GM23338 (cell line): ENCODE measurements around the gene SPACA7. TPM values are rescaled to one million over a fixed set of nuclear protein-coding genes. Genes with fewer than 3 reads are reported as not detected.

Experiments
- ATAC-seq: fragments of 200-7000 bp; cut with Tn5 transposase; 3 replicates; pipeline ENCODE4 v1.9.1; 2020
- DNase-seq: peaks from one replicate; pipeline ENCODE4 v3.0.0-alpha.2; 2015; ENCODE audit warnings: low spot score
- H2AFZ ChIP-seq: fragments of 200-600 bp; sonication (generic); 2 replicates; pipeline ENCODE4 v1.8.0; 2016; ENCODE audit warnings: antibody characterized with exemption, mild to moderate bottlenecking, moderate library complexity
- H3F3A ChIP-seq: fragments of 200-600 bp; sonication (generic); replicated peaks from 2 replicates; pipeline ENCODE4 v1.8.0; 2017; ENCODE audit warnings: antibody characterized with exemption, mixed run types, low read depth
- H3K27ac ChIP-seq: fragments of 200-600 bp; sonication (generic); 2 replicates; pipeline ENCODE4 v1.6.1; 2016; ENCODE audit warnings: low read depth
- H3K27me3 ChIP-seq: fragments of 200-600 bp; sonication (generic); 2 replicates; pipeline ENCODE4 v1.8.0; 2016; ENCODE audit warnings: mild to moderate bottlenecking, mixed run types, moderate library complexity; ENCODE audit not compliant: insufficient read depth
- H3K36me3 ChIP-seq: fragments of 200-600 bp; sonication (generic); 2 replicates; pipeline ENCODE4 v1.8.0; 2016; ENCODE audit warnings: mild to moderate bottlenecking; ENCODE audit not compliant: insufficient read depth
- H3K4me1 ChIP-seq: fragments of 200-600 bp; sonication (generic); 2 replicates; pipeline ENCODE4 v1.8.0; 2016; ENCODE audit warnings: mild to moderate bottlenecking, moderate library complexity; ENCODE audit not compliant: insufficient read depth
- H3K4me2 ChIP-seq: fragments of 200-600 bp; sonication (generic); 2 replicates; pipeline ENCODE4 v1.7.1; 2017; ENCODE audit warnings: mixed run types
- H3K4me3 ChIP-seq: fragments of 200-600 bp; sonication (generic); 2 replicates; pipeline ENCODE4 v1.6.1; 2016; ENCODE audit warnings: mixed run types
- H3K79me2 ChIP-seq: fragments of 200-600 bp; sonication (generic); replicated peaks from 2 replicates; pipeline ENCODE4 v1.8.0; 2017; ENCODE audit warnings: mild to moderate bottlenecking; ENCODE audit not compliant: insufficient read depth
- H3K9me2 ChIP-seq: fragments of 200-600 bp; sonication (generic); 2 replicates; pipeline ENCODE4 v1.8.0; 2017; ENCODE audit not compliant: insufficient read depth
- H4K20me1 ChIP-seq: fragments of 200-600 bp; sonication (generic); replicated peaks from 2 replicates; pipeline ENCODE4 v1.8.0; 2017; ENCODE audit warnings: mild to moderate bottlenecking; ENCODE audit not compliant: insufficient read depth
- H3K27ac Mint-ChIP-seq: 2 replicates; pipeline ENCODE4 v1.8.0; 2020; ENCODE audit warnings: inconsistent platforms, mild to moderate bottlenecking, moderate library complexity, mixed read lengths
- H3K27me3 Mint-ChIP-seq: 3 replicates; pipeline ENCODE4 v1.8.0; 2022; ENCODE audit warnings: low read depth, mild to moderate bottlenecking, moderate library complexity, mixed read lengths, inconsistent platforms; ENCODE audit not compliant: insufficient read depth, poor library complexity
- H3K36me3 Mint-ChIP-seq: 3 replicates; pipeline ENCODE4 v1.8.0; 2021; ENCODE audit warnings: low read depth, mild to moderate bottlenecking, inconsistent platforms, moderate library complexity, mixed read lengths
- H3K4me1 Mint-ChIP-seq: 3 replicates; pipeline ENCODE4 v1.8.0; 2020; ENCODE audit warnings: mild to moderate bottlenecking, inconsistent platforms, mixed read lengths
- H3K4me3 Mint-ChIP-seq: 3 replicates; pipeline ENCODE4 v1.8.0; 2021; ENCODE audit warnings: moderate library complexity, mild to moderate bottlenecking, inconsistent platforms, mixed read lengths
- H3K9me3 Mint-ChIP-seq: 3 replicates; pipeline ENCODE4 v1.8.0; 2020; ENCODE audit warnings: moderate library complexity, mild to moderate bottlenecking, inconsistent platforms, mixed read lengths
- CREB1 ChIP-seq: fragments of 250-450 bp; sonication (Bioruptor Pico); IDR thresholded peaks from 2 replicates; pipeline ENCODE4 v1.5.0; 2020; ENCODE audit warnings: low read depth, mild to moderate bottlenecking, moderate library complexity
- CTCF ChIP-seq, 2 experiments: fragments of 200-600 bp in 1 of 2; sonication (generic) in 1 of 2; conservative IDR thresholded peaks; 2 replicates each; pipeline versions ENCODE4 v1.5.1 to v1.6.1; 2016 to 2017; ENCODE audit warnings: antibody characterized with exemption in 2 of 2, low read depth in 2 of 2, mild to moderate bottlenecking in 2 of 2, moderate library complexity in 1 of 2
- EZH2 ChIP-seq: fragments of 200-600 bp; sonication (generic); IDR thresholded peaks from one replicate; pipeline ENCODE4 v1.8.0; 2017; ENCODE audit warnings: antibody characterized with exemption, mild to moderate bottlenecking, low read depth; ENCODE audit not compliant: unreplicated experiment
- EZH2phosphoT487 ChIP-seq: fragments of 200-600 bp; sonication (generic); IDR thresholded peaks from one replicate; pipeline ENCODE4 v1.8.1; 2018; ENCODE audit warnings: antibody characterized with exemption; ENCODE audit not compliant: unreplicated experiment
- JUNB ChIP-seq: IDR thresholded peaks from one replicate; pipeline ENCODE4 v1.6.1; 2016; ENCODE audit warnings: antibody characterized with exemption; ENCODE audit not compliant: unreplicated experiment
- POLR2AphosphoS5 ChIP-seq: IDR thresholded peaks from 2 replicates; pipeline ENCODE4 v1.6.1; 2016; ENCODE audit warnings: antibody characterized with exemption, low read depth
- STAT1 ChIP-seq: IDR thresholded peaks from one replicate; pipeline ENCODE4 v1.6.1; 2016; ENCODE audit warnings: antibody characterized with exemption; ENCODE audit not compliant: unreplicated experiment
- ZNF114 ChIP-seq: fragments of 250-450 bp; sonication (Bioruptor Pico); IDR thresholded peaks from 2 replicates; pipeline ENCODE4 v1.5.0; 2020; ENCODE audit warnings: mild to moderate bottlenecking, moderate library complexity
- ZNF331 ChIP-seq: fragments of 250-450 bp; sonication (Bioruptor Pico); IDR thresholded peaks from 2 replicates; pipeline ENCODE4 v1.5.0; 2020; ENCODE audit warnings: low read depth, mild to moderate bottlenecking, moderate library complexity
- polyA plus RNA-seq: library from polyadenylated mRNA; unstranded; fragments of >200 nt; fragmentation: Nextera tagmentation; extraction: Ambion mirVana; gene quantifications from 2 replicates; pipeline ENCODE4 v1.2.1, GENCODE V29; 2016
- total RNA-seq: library from RNA; depleted of rRNA; stranded (reverse); fragments of >200 nt; shearing (Covaris generic); gene quantifications from 2 replicates; pipeline ENCODE4 v1.2.3, GENCODE V29; 2014
- TF ChIP-seq, protein P1 (sequence below): IDR thresholded peaks from one replicate; pipeline ENCODE4 v1.6.1; 2018; ENCODE audit warnings: antibody characterized with exemption; ENCODE audit not compliant: unreplicated experiment
- TF ChIP-seq, protein P2 (sequence below): IDR thresholded peaks from 2 replicates; pipeline ENCODE4 v1.6.1; 2016; ENCODE audit warnings: antibody characterized with exemption

Gene SPACA7
- total and polyA plus RNA-seq, 2 experiments from 2014 or later = not detected

GRCh38 chr13:112455476-112456059, 79.4 kb downstream of the SPACA7 start (continued):
- TF ChIP-seq EZH2phosphoT487 (no peak), JUNB (no peak), EZH2 (no peak), CREB1 (no peak), ZNF114 (CRISPR knock-in tag) (no peak), CTCF (conservative IDR thresholded peaks at IDR 0.05; ENCODE audit: low read depth in 2 of 2) (no peak), POLR2AphosphoS5 (no peak), ZNF331 (no peak)
- TF ChIP-seq, protein P1, sequence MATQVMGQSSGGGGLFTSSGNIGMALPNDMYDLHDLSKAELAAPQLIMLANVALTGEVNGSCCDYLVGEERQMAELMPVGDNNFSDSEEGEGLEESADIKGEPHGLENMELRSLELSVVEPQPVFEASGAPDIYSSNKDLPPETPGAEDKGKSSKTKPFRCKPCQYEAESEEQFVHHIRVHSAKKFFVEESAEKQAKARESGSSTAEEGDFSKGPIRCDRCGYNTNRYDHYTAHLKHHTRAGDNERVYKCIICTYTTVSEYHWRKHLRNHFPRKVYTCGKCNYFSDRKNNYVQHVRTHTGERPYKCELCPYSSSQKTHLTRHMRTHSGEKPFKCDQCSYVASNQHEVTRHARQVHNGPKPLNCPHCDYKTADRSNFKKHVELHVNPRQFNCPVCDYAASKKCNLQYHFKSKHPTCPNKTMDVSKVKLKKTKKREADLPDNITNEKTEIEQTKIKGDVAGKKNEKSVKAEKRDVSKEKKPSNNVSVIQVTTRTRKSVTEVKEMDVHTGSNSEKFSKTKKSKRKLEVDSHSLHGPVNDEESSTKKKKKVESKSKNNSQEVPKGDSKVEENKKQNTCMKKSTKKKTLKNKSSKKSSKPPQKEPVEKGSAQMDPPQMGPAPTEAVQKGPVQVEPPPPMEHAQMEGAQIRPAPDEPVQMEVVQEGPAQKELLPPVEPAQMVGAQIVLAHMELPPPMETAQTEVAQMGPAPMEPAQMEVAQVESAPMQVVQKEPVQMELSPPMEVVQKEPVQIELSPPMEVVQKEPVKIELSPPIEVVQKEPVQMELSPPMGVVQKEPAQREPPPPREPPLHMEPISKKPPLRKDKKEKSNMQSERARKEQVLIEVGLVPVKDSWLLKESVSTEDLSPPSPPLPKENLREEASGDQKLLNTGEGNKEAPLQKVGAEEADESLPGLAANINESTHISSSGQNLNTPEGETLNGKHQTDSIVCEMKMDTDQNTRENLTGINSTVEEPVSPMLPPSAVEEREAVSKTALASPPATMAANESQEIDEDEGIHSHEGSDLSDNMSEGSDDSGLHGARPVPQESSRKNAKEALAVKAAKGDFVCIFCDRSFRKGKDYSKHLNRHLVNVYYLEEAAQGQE = no peak
- TF ChIP-seq, protein P2, sequence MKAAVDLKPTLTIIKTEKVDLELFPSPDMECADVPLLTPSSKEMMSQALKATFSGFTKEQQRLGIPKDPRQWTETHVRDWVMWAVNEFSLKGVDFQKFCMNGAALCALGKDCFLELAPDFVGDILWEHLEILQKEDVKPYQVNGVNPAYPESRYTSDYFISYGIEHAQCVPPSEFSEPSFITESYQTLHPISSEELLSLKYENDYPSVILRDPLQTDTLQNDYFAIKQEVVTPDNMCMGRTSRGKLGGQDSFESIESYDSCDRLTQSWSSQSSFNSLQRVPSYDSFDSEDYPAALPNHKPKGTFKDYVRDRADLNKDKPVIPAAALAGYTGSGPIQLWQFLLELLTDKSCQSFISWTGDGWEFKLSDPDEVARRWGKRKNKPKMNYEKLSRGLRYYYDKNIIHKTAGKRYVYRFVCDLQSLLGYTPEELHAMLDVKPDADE = no peak

GRCh38 chr13:112456138-112457056, 80.2 kb downstream of the SPACA7 start:
- DNase-seq = no peak
- Histone ChIP-seq H3K27me3 (no peaks in the 10 kb centered on the region), H3K4me1 (no peaks in the 10 kb centered on the region), H3K9me2 (no peaks in the 10 kb centered on the region; the same call in 1 of the 2 replicates), H3F3A (no peaks in the 10 kb centered on the region), H3K27ac (no peak overlapping the region), H2AFZ (no peak overlapping the region), H4K20me1 (no peaks in the 10 kb centered on the region), H3K79me2 (no peaks in the 10 kb centered on the region), H3K36me3 (no peaks in the 10 kb centered on the region), H3K4me2 (no peak overlapping the region), H3K4me3 (no peak overlapping the region)
- Mint-ChIP-seq H3K27me3 (peaks cover 4% of the 10 kb centered on the region), H3K27ac (no peak overlapping the region), H3K4me1 (no peaks in the 10 kb centered on the region), H3K9me3 (no peaks in the 10 kb centered on the region), H3K36me3 (no peaks in the 10 kb centered on the region), H3K4me3 (no peak overlapping the region)
- ATAC-seq = no peak
- TF ChIP-seq EZH2 = no peak
- TF ChIP-seq, protein P2 = no peak
- no peak for TF ChIP-seq EZH2phosphoT487
- TF ChIP-seq, protein P1 = no peak
- no peak for TF ChIP-seq CTCF (conservative IDR thresholded peaks at IDR 0.05; ENCODE audit: low read depth in 2 of 2)
- TF ChIP-seq STAT1 = no peak
- no peak for TF ChIP-seq CREB1
- no peak for TF ChIP-seq JUNB
